Ramos (cell line): ENCODE data around the gene CINP.
"Not testable (repeated sequence)": the region's sequence is repeated elsewhere in the genome, so short reads cannot be mapped to it uniquely, and the experiment has no call there.

ENCODE experiments used
- in situ Hi-C: fragments of 300-500 bp; cut with MboI; formaldehyde crosslinking; loops from one replicate; pipeline ENCODE4 v1.14.3; 2022; ENCODE audit warnings: low sequenced_read_pairs; ENCODE audit not compliant: unreplicated experiment

CINP gene

DNA sequence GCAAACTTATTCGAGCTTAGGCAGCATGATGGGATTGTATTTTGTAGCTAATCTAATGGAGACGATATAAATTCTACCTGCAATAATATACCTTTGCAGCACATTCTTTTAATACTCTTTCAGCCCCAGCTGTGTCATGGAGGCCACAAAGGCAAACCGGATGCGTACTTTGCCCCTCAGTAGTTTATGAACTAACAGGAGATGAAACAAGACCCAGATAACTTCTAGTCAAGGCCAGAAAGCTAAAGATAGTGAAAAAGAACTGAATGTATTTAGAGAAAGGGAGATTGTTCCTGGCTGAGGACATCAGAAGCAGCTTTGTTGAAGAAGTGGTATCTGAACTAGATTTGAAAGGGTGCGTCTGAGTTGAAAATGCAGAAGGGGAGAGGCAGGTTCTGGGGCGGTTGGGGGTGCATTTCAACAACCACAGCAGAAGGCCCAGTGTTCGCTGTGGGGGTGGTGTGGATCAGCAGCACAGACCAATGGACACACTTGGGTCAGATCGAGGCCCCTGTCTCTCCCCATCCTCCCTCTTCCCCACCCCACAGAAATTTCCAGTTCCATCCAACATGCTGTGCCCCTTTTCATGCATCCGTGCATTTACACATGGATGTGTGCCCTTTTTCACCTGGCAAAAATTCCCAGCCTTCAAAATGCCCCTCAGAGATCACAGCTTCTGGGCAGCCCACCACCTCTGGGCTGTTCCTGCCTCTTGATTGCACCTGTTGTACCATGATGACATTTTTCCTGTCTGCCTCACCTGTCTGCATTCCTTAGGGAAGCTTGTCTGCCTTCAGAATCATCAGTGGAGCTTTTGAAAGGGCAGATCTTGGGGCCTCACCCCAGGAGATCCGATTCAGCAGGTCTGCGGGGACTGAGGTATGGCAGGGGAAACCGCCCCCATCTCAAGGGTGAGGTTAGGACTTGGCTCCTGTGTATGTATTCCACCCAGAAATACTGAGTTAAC, 41.0 kb downstream of the CINP start:
- in situ Hi-C loops = loop anchor here (25.0 kb wide), 2 partner anchors 259 to 609 kb away; no protein-coding TSS in a partner anchor

GRCh38 chr14:102320671-102321455, 41.8 kb downstream of the CINP start:
- in situ Hi-C loops = loop anchor here (25.0 kb wide), 2 partner anchors 259 to 609 kb away; no protein-coding TSS in a partner anchor

GRCh38 chr14:102320033-102320660, 42.5 kb downstream of the CINP start:
- in situ Hi-C loops = loop anchor here (25.0 kb wide), 2 partner anchors 258 to 608 kb away; no protein-coding TSS in a partner anchor

DNA sequence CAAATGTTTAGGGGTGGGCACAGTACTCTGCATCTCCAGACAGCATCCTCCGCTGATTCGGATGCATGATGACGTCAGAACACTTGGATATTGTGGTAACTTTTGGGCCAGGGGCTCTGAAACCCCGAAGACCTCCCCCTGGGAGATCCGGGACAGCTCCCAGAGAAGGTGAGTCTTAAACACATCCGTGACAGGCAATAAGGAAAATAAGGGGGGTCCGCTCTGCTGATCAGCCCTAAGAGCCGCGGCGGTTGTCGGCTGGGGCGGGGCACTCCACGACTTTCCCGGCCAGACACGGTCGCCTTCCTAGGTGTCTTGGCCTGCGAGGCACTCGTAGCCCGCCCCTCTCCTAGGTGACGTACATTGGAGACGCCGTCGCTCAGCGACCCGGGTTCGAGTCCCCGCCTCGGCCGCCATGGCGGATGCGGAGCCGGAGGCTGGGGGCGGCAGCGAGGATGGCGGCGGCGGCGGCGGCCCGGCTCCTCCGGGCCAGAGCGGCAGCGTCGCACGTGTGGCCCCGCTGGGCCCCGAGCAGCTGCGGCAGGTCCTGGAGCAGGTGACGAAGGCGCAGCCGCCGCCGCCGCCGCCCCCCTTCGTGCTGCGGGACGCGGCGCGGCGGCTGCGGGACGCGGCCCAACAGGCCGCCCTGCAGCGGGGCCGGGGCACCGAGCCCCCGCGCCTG, 43.2 kb downstream of the CINP start, which contains the start of gene ZNF839:
Gene ZNF839 (plus strand): TSS at position 396 of the 682 bp plus-strand sequence. CDS start 20 bp downstream, at position 416.
- in situ Hi-C loops = loop anchor here (25.0 kb wide), 2 partner anchors 257 to 607 kb away; no protein-coding TSS in a partner anchor

DNA sequence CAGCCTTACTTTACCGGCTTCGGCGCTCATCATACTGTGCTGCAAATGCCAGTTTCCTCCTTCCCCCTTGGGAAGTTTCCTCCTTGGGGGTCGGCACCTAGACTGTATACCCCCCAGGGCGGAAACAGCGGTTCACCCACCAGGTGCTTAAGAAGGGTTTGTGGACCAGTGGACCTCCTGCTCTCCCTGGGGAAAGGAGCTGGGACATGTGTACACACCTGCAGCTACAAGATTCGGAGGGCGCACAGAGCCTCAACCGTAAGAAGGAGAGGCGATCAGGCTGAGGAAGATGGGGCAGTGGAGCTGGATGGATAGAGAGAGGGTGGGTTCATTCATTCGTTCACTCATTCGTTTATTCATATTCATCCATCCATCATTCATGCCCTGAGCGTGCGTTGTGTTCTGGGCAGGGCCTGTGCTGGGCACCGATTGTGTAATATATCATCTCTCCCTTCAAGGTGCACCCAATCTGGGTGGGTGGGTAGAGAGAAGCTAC, 43.9 kb downstream of the CINP start:
- in situ Hi-C loops = loop anchor here (25.0 kb wide), 2 partner anchors 257 to 607 kb away; no protein-coding TSS in a partner anchor

DNA sequence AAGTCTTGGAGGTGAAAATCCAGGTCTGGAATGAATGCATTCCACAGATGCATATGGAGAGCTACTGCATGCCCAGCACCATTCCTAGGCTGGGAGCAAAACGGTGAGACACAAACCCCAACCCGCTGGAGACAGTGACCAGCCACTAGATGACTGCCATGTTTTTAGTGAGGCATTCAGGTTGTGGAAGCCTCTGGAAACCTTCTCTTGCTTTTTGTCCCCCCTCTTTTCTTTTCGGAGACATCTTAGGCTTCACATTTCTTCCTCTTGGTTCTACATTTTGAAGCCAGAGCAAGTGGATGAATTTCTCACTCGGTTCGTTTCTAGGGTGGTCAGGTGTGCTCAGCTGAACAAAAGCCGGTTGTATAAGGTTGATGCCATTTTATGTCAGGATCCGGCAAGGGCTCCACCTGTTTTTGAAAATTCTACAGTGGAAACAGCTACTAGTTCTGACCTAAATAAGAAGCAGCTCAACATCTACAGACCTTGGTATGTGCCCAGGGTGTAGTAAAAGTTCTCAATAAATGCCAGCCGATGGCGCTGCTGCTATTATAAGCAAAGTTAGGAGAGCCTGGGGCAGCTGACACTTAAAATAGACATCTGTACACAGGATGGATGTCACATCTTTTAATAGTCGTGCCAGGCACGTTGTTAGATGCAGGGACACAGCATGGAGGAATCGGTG, 45.0 kb downstream of the CINP start:
- in situ Hi-C loops = loop anchor here (25.0 kb wide), 2 partner anchors 255 to 605 kb away; no protein-coding TSS in a partner anchor

DNA sequence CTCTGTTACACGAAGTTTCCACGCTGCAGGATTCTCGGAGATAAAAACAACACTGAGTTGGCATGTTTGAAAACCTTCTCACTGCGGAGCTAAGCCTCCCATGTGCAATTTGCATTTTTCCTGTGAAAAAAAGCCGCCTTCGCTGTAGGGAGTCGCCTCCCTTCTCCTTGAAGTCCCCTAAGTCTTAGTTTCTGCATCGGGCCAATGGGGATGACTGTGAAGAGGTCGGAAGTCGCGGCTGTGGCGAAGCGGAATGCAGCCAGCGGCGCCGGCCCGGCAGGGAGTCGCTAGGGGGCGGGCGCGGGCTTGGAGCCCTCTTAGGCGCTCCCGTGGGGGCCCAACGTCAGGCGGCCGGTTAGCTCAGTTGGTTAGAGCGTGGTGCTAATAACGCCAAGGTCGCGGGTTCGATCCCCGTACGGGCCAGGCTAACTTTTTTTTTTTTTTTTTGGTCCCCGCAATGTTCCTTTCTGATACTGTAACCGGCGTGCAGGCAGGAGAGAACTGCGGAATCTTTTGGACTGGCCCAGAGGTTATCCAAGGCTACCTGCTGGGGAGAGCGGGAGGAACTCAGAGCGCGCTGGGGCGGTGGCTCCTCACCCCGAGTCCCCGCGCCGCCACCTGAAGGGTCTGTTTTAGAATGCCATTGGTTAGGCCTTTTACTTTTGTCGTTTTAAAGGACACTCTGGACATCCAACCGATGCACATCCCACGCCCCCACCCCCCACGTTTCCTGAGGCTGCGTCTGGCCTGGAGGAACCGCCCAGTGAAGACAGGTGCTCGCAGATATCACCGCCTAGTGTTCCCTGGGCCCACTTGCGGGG, 45.7 kb downstream of the CINP start:
- in situ Hi-C loops = loop anchor here (25.0 kb wide), 2 partner anchors 255 to 605 kb away; no protein-coding TSS in a partner anchor

DNA sequence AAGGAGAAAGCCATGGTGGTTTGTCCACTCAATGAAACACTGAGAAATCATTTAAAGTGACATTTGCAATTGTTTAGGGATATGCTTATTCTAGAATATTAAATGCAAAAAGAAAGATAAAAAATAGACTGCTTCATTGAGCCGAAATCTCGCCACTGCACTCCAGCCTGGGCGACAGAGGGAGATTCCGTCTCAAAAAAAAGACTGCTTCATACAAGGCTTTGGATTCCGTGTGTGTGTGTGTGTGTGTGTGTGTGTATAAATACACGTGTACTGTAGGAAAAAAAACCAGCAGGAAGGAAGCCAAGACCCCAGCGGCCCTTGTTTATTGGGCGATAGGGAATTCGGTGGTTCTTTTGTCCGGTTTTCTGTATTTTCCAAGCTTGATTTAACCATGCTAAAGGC, 46.4 kb downstream of the CINP start:
- in situ Hi-C loops = loop anchor here (25.0 kb wide), 2 partner anchors 254 to 604 kb away; no protein-coding TSS in a partner anchor

- in situ Hi-C loops = loop anchor here (25.0 kb wide), 2 partner anchors 253 to 603 kb away; no protein-coding TSS in a partner anchor
Measured at GRCh38 chr14:102315121-102315520, 47.6 kb downstream of the CINP start.

- in situ Hi-C loops = loop anchor here (5.0 to 25.0 kb wide), 3 partner anchors 252 to 602 kb away; partner anchors contain the start of gene DYNC1H1
Measured at GRCh38 chr14:102314242-102315011, 48.3 kb downstream of the CINP start.

DNA sequence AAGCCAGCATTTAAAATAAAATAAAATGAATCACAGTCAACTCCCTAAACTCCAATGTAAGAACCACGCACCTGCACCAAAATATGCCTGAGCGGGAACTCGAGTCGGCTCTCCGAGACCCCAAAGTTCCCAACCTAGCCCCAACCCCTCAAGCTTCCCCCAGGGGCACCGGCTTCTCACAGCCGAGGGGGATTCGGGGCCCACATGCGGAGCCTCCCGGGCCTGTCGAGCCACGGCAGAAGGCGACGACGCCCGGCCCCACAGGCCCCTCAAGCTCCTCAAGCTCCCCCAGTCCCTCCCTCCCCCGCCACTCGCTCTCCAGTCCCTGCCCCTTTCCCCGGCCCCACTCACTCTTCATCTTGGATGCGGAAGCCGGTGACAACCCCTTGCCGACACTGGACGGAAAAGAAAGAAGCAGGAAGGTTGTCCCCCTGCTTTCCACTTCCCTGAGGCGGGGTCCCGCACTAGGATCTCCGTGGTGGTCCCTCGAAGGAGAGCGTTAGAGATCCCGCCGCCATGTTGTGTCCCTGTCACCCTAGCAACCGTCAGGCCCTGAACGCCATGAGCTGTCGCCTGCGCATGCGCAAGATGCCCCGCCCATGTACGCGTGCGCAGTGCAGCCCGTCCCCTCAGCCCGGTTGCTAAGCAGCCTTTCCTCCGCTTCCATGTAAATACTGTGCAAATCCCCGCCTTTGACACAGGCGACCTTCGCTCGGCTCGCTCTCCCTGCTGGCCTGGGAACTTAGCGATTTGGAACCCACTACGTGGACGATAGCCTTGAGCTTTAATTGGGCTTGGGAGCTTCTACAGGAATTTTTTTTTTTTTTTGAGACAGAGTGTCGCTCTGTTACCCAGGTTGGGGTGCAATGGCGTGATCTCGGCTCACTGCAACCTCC, 57.8 kb downstream of the CINP start, which contains the start of gene MOK:
Gene MOK (minus strand): TSS at position 554 of the 896 bp plus-strand sequence. CDS start 196 bp downstream, at position 358.
- in situ Hi-C loops = loop anchor here (25.0 kb wide), 2 partner anchors 243 to 593 kb away; no protein-coding TSS in a partner anchor

DNA sequence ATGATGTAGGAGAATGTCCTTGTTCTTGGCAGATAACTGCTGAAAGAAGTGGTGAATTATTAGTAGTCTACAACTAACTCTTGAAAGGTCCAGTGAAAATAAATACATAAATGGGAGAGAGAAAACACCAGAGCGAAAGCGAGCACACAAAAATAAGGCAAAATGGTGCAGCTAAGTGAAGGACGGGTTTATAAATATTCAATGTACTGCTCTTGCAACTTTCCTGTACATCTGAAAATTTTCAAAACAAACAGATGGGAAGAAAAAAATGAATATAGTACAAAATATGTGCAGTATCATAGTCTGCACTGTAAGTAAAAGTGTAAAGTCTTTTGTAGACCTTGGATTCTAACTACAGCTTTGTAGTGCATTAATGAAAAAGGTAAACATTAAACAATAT, 59.0 kb downstream of the CINP start:
- in situ Hi-C loops = loop anchor here (25.0 kb wide), 2 partner anchors 241 to 591 kb away; no protein-coding TSS in a partner anchor

DNA sequence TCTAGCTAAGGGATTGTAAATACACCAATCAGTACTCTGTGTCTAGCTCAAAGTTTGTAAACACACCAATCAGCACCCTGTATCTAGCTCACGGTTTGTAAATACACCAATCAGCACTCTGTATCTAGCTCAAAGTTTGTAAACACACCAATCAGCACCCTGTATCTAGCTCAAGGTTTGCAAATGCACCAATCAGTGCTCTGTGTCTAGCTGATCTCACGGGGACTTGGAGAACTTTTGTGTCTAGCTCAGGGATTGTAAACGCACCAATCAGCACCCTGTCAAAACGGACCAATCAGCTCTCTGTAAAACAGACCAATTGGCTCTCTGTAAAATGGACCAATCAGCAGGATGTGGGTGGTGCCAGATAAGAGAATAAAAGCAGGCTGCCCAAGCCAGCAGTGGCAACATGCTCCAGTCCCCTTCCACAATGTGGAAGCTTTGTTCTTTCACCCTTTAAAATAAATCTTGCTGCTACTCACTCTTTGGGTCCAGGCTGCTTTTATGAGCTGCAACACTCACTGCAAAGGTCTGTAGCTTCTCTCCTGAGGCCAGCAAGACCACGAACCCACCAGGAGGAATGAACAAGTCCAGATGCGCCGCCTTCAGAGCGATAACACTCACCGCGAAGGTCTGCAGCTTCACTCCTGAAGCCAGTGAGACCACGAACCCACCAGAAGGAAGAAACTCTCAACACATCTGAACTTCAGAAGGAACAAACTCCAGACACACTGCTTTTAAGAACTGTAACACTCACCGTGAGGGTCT, 64.2 kb downstream of the CINP start:
- in situ Hi-C loops = not testable (repeated sequence)
